OCI-LY3 (cell line): Measurements from ENCODE around the gene STX16.

Experiments used
- EZH2phosphoT487 ChIP-seq: fragments of 200-600 bp; shearing (Covaris generic); IDR thresholded peaks from 2 replicates; pipeline ENCODE4 v1.6.1; 2018; ENCODE audit warnings: antibody characterized with exemption, mixed run types, low read depth
- TF ChIP-seq, protein P1 (sequence below): fragments of 200-600, 300-600 bp; sonication (generic); IDR thresholded peaks from 2 replicates; pipeline ENCODE4 v1.5.1; 2014; ENCODE audit warnings: antibody characterized with exemption, low read length, low read depth

DNA sequence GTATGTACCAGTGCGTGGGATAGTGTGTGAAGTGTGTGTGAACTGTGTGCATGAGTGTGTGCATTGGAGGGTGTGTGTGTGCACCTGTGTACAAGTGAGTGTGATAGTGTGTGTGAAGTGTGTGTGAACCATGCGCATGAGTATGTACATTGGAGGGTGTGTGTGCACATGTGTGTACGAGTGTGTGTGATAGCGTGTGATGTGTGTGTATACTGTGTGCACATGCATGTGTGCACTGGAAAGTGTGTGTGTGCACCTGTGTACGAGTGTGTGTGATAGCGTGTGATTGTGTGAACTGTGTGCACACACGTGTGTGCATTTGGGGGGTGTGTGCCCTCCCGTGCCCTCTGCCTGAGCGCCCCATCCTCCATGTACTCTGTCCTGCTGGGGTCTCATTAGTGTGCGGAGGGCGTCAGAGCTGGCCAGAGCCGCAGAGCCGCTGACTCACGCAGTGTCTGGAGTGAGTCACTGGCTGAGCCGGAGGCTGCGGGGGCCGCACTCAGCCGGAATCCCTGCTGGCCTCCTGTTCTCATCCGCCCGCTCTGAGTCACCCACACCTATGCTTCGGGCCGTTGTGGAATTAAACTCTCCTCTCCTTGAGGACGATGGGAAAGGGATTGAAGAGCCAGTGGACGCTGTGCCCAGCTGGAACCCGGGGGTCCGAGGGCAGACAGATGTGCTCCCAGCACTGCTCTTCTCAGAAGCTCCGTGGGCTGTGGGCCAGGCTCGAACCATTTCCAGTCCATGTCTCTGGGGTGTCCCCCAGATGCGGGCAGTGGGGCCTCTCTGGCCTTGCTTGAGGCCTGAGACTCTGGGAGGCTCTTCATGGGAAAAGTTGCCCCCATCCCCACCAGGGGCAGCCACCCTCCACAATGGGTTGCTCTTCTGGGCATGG, 27.3 kb upstream of the STX16 start:
- TF ChIP-seq, protein P1, sequence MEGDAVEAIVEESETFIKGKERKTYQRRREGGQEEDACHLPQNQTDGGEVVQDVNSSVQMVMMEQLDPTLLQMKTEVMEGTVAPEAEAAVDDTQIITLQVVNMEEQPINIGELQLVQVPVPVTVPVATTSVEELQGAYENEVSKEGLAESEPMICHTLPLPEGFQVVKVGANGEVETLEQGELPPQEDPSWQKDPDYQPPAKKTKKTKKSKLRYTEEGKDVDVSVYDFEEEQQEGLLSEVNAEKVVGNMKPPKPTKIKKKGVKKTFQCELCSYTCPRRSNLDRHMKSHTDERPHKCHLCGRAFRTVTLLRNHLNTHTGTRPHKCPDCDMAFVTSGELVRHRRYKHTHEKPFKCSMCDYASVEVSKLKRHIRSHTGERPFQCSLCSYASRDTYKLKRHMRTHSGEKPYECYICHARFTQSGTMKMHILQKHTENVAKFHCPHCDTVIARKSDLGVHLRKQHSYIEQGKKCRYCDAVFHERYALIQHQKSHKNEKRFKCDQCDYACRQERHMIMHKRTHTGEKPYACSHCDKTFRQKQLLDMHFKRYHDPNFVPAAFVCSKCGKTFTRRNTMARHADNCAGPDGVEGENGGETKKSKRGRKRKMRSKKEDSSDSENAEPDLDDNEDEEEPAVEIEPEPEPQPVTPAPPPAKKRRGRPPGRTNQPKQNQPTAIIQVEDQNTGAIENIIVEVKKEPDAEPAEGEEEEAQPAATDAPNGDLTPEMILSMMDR = no peak
- no peak for TF ChIP-seq EZH2phosphoT487
